Measurements from ENCODE around the gene PUM1. TPM values are rescaled to one million over a fixed set of nuclear protein-coding genes. Genes with fewer than 3 reads are reported as not detected.

The PUM1 gene
- total and polyA plus RNA-seq, 4 donors, result 24.7 to 125 (median 66.9) TPM

- no peak overlapping the region for H3K9ac ChIP-seq (ENCODE audit: insufficient read depth in 1 of 2, low read length in 2 of 2)
- peaks cover 0 to 41% (median 10%) of the 10 kb centered on the region in 5 donors for H3K4me1 ChIP-seq (ENCODE audit: control insufficient read depth in 5 of 5, insufficient read depth in 5 of 5, low read length in 5 of 5)
- H3K4me3 ChIP-seq, result no peak overlapping the region
- TF ChIP-seq CTCF (IDR thresholded peaks at IDR 0.05; ENCODE audit: control extremely low read depth, extremely low read depth), result no peak
- no peak overlapping the region for H3K27ac ChIP-seq (ENCODE audit: low read depth in 1 of 2, low read length in 1 of 2)
- no peaks in the 10 kb centered on the region for H3K9me3 ChIP-seq (ENCODE audit: control insufficient read depth in 4 of 4, insufficient read depth in 3 of 4, low read length in 3 of 4)
- DNase-seq (no peak), ATAC-seq (ENCODE audit: insufficient read depth, low FRiP score) (no peak)
- 89 to 97% methylated on average over 3 of the region's 3 CpGs for WGBS, 2 donors
- peaks cover 10 to 31% (median 11%) of the 10 kb centered on the region in 4 donors for H3K36me3 ChIP-seq (ENCODE audit: control insufficient read depth in 4 of 4, insufficient read depth in 4 of 4, low read length in 4 of 4)
- H3K27me3 ChIP-seq (ENCODE audit: control insufficient read depth in 3 of 3, insufficient read depth in 3 of 3, low read length in 2 of 3), result no peaks in the 10 kb centered on the region
Measured at GRCh38 chr1:31005198-31005597, 60.3 kb downstream of the PUM1 start.

GRCh38 chr1:31004231-31004621 lies 61.3 kb downstream of the PUM1 start:
- H3K4me1 ChIP-seq (ENCODE audit: control insufficient read depth in 5 of 5, insufficient read depth in 5 of 5, low read length in 5 of 5), result peaks cover 0 to 33% (median 9%) of the 10 kb centered on the region in 5 donors
- no peaks in the 10 kb centered on the region for H3K27me3 ChIP-seq (ENCODE audit: control insufficient read depth in 3 of 3, insufficient read depth in 3 of 3, low read length in 2 of 3)
- H3K27ac ChIP-seq (ENCODE audit: low read depth in 1 of 2, low read length in 1 of 2), result no peak overlapping the region
- H3K9me3 ChIP-seq (ENCODE audit: control insufficient read depth in 4 of 4, insufficient read depth in 3 of 4, low read length in 3 of 4), result no peaks in the 10 kb centered on the region
- no peak overlapping the region for H3K9ac ChIP-seq (ENCODE audit: insufficient read depth in 1 of 2, low read length in 2 of 2)
- peaks cover 10 to 31% (median 11%) of the 10 kb centered on the region in 4 donors for H3K36me3 ChIP-seq (ENCODE audit: control insufficient read depth in 4 of 4, insufficient read depth in 4 of 4, low read length in 4 of 4)
- ATAC-seq (ENCODE audit: insufficient read depth, low FRiP score) (no peak), DNase-seq (no peak)
- TF ChIP-seq CTCF (IDR thresholded peaks at IDR 0.05; ENCODE audit: control extremely low read depth, extremely low read depth), result no peak
- H3K4me3 ChIP-seq, result no peak overlapping the region

- Histone ChIP-seq H3K27me3 (ENCODE audit: control insufficient read depth in 3 of 3, insufficient read depth in 3 of 3, low read length in 2 of 3) (no peaks in the 10 kb centered on the region), H3K9me3 (ENCODE audit: control insufficient read depth in 4 of 4, insufficient read depth in 3 of 4, low read length in 3 of 4) (no peaks in the 10 kb centered on the region), H3K9ac (ENCODE audit: insufficient read depth in 1 of 2, low read length in 2 of 2) (no peak overlapping the region), H3K4me3 (no peak overlapping the region), H3K27ac (ENCODE audit: low read depth in 1 of 2, low read length in 1 of 2) (no peak overlapping the region), H3K36me3 (ENCODE audit: control insufficient read depth in 4 of 4, insufficient read depth in 4 of 4, low read length in 4 of 4) (peaks cover 10 to 33% (median 11%) of the 10 kb centered on the region in 4 donors), H3K4me1 (ENCODE audit: control insufficient read depth in 5 of 5, insufficient read depth in 5 of 5, low read length in 5 of 5) (peaks cover 0 to 31% (median 9%) of the 10 kb centered on the region in 5 donors)
- no peak for ATAC-seq (ENCODE audit: insufficient read depth, low FRiP score)
- DNase-seq, result no peak
- 93 to 97% methylated on average over 6 of the region's 6 CpGs for WGBS, 2 donors
- no peak for TF ChIP-seq CTCF (IDR thresholded peaks at IDR 0.05; ENCODE audit: control extremely low read depth, extremely low read depth)
Measured at GRCh38 chr1:31003613-31004230, 61.8 kb downstream of the PUM1 start.

- peaks cover 5 to 38% (median 11%) of the 10 kb centered on the region in 4 donors for H3K36me3 ChIP-seq (ENCODE audit: control insufficient read depth in 4 of 4, insufficient read depth in 4 of 4, low read length in 4 of 4)
- ATAC-seq (ENCODE audit: insufficient read depth, low FRiP score), result no peak
- DNase-seq, result no peak
- H3K27me3 ChIP-seq (ENCODE audit: control insufficient read depth in 3 of 3, insufficient read depth in 3 of 3, low read length in 2 of 3), result no peaks in the 10 kb centered on the region
- H3K9ac ChIP-seq (ENCODE audit: insufficient read depth in 1 of 2, low read length in 2 of 2), result no peak overlapping the region
- 54 to 80% methylated on average over 2 of the region's 2 CpGs for whole genome bisulfite sequencing, 2 donors
- H3K4me1 ChIP-seq (ENCODE audit: control insufficient read depth in 5 of 5, insufficient read depth in 5 of 5, low read length in 5 of 5), result peaks cover 0 to 9% (median 0%) of the 10 kb centered on the region in 5 donors
- H3K9me3 ChIP-seq (ENCODE audit: control insufficient read depth in 4 of 4, insufficient read depth in 3 of 4, low read length in 3 of 4), result no peaks in the 10 kb centered on the region
- no peak overlapping the region for H3K27ac ChIP-seq (ENCODE audit: low read depth in 1 of 2, low read length in 1 of 2)
- TF ChIP-seq CTCF (IDR thresholded peaks at IDR 0.05; ENCODE audit: control extremely low read depth, extremely low read depth), result no peak
- H3K4me3 ChIP-seq, result no peak overlapping the region
Measured at GRCh38 chr1:31000301-31000700, 65.2 kb downstream of the PUM1 start.

Data from lung (tissue), 12 donors.